ENCODE data around the gene ADAMTSL1. TPM values are rescaled to one million over a fixed set of nuclear protein-coding genes. Genes with fewer than 3 reads are reported as not detected.

ADAMTSL1 gene
- total RNA-seq, 1 experiment from 2014 or later, result 2.2 TPM

- DNase-seq (ENCODE audit: low read depth), result no peak
These were observed 247.5 kb downstream of the ADAMTSL1 start for GRCh38 chr9:18721267-18721994.

- no peak for DNase-seq (ENCODE audit: low read depth)
These were observed 248.0 kb downstream of the ADAMTSL1 start for GRCh38 chr9:18721995-18722310.

- DNase-seq (ENCODE audit: low read depth), result no peak
These were observed 248.9 kb downstream of the ADAMTSL1 start for GRCh38 chr9:18722882-18723281.

- DNase-seq (ENCODE audit: low read depth), result no peak
These were observed 249.4 kb downstream of the ADAMTSL1 start for GRCh38 chr9:18723366-18723765.

- DNase-seq (ENCODE audit: low read depth), result no peak
These were observed 252.6 kb downstream of the ADAMTSL1 start for GRCh38 chr9:18726546-18726945.

GRCh38 chr9:18727904-18728303 is 254.0 kb downstream of the ADAMTSL1 start:
- DNase-seq (ENCODE audit: low read depth), result no peak

GRCh38 chr9:18728642-18729041 is 254.7 kb downstream of the ADAMTSL1 start:
- no peak for DNase-seq (ENCODE audit: low read depth)

- DNase-seq (ENCODE audit: low read depth), result no peak
These were observed 256.3 kb downstream of the ADAMTSL1 start for GRCh38 chr9:18730241-18730640.

GRCh38 chr9:18739127-18739526 is 265.2 kb downstream of the ADAMTSL1 start:
- DNase-seq (ENCODE audit: low read depth), result no peak

GRCh38 chr9:18739641-18740318 is 265.8 kb downstream of the ADAMTSL1 start:
- DNase-seq (ENCODE audit: low read depth), result no peak

GRCh38 chr9:18741359-18741758 is 267.4 kb downstream of the ADAMTSL1 start:
- no peak for DNase-seq (ENCODE audit: low read depth)

- no peak for DNase-seq (ENCODE audit: low read depth)
These were observed 268.0 kb downstream of the ADAMTSL1 start for GRCh38 chr9:18741945-18742344.

GRCh38 chr9:18743421-18743820 is 269.5 kb downstream of the ADAMTSL1 start:
- no peak for DNase-seq (ENCODE audit: low read depth)

GRCh38 chr9:18743971-18744370 is 270.0 kb downstream of the ADAMTSL1 start:
- DNase-seq (ENCODE audit: low read depth), result no peak

- no peak for DNase-seq (ENCODE audit: low read depth)
These were observed 271.8 kb downstream of the ADAMTSL1 start for GRCh38 chr9:18745710-18746109.

GRCh38 chr9:18746631-18747030 is 272.7 kb downstream of the ADAMTSL1 start:
- no peak for DNase-seq (ENCODE audit: low read depth)

- no peak for DNase-seq (ENCODE audit: low read depth)
These were observed 273.6 kb downstream of the ADAMTSL1 start for GRCh38 chr9:18747595-18747994.

GRCh38 chr9:18748251-18748701 is 274.3 kb downstream of the ADAMTSL1 start:
- no peak for DNase-seq (ENCODE audit: low read depth)

GRCh38 chr9:18749711-18750110 is 275.8 kb downstream of the ADAMTSL1 start:
- no peak for DNase-seq (ENCODE audit: low read depth)

GRCh38 chr9:18753904-18754303 is 280.0 kb downstream of the ADAMTSL1 start:
- no peak for DNase-seq (ENCODE audit: low read depth)

GRCh38 chr9:18754537-18754936 is 280.6 kb downstream of the ADAMTSL1 start:
- DNase-seq (ENCODE audit: low read depth), result no peak

GRCh38 chr9:18755263-18755662 is 281.3 kb downstream of the ADAMTSL1 start:
- no peak for DNase-seq (ENCODE audit: low read depth)

- DNase-seq (ENCODE audit: low read depth), result no peak
These were observed 282.8 kb downstream of the ADAMTSL1 start for GRCh38 chr9:18756712-18757125.
